ENCODE results near the gene GRM1. TPM values are rescaled to one million over a fixed set of nuclear protein-coding genes. Genes with fewer than 3 reads are reported as not detected.

The GRM1 gene
- total RNA-seq, 1 donor from 2014 or later, result under 0.01 TPM

DNA sequence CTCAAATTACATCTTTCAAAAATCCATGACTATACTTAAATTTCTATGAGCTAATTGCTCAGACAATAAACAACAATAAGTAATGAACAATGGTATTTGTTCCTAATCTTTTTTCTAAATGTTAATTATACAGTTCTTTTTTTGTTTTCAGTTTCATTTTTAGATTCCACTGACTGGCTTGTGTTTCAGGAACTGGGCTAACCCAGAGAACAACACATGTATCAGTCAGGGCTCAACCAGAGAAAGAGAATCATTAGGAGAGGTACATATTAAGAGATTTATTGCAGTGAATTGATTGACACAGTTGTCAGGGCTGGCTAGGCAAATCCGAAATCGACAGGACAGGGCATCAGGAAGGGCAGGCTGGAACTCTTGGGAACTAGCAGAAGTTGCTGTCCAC is 182.8 kb downstream of the GRM1 start:
- TF ChIP-seq, protein P1, sequence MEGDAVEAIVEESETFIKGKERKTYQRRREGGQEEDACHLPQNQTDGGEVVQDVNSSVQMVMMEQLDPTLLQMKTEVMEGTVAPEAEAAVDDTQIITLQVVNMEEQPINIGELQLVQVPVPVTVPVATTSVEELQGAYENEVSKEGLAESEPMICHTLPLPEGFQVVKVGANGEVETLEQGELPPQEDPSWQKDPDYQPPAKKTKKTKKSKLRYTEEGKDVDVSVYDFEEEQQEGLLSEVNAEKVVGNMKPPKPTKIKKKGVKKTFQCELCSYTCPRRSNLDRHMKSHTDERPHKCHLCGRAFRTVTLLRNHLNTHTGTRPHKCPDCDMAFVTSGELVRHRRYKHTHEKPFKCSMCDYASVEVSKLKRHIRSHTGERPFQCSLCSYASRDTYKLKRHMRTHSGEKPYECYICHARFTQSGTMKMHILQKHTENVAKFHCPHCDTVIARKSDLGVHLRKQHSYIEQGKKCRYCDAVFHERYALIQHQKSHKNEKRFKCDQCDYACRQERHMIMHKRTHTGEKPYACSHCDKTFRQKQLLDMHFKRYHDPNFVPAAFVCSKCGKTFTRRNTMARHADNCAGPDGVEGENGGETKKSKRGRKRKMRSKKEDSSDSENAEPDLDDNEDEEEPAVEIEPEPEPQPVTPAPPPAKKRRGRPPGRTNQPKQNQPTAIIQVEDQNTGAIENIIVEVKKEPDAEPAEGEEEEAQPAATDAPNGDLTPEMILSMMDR (IDR thresholded peaks at IDR 0.05; ENCODE audit: insufficient read depth, low read length, poor library complexity, severe bottlenecking), result no peak
- H3K27me3 ChIP-seq (ENCODE audit: control insufficient read depth, insufficient read depth, low read length), result no peaks in the 10 kb centered on the region
- H3K4me3 ChIP-seq (ENCODE audit: low read depth, low read length), result no peak overlapping the region
- DNase-seq (ENCODE audit: low read depth), result no peak
- H3K36me3 ChIP-seq (ENCODE audit: control insufficient read depth, insufficient read depth, low read length), result no peaks in the 10 kb centered on the region

DNA sequence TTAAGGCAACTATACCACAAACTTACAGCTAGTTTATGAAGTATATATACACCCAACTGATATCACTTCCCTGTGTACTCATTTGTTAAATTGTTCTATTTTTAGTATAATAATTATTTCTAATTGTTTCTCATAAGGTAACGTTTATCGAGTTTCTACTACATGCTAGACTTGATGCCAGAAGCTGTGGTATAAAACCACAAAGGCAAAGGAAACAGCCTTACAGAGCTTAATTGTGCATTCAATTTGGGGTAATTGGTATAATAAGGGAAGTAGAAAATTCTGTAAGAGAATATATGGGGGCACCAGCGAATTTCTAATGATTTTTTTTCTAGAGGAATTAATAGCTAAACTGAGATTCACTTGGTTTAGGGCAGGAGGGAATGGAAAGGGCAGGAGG is 183.9 kb downstream of the GRM1 start:
- no peak for DNase-seq (ENCODE audit: low read depth)
- no peak overlapping the region for H3K4me3 ChIP-seq (ENCODE audit: low read depth, low read length)
- H3K27me3 ChIP-seq (ENCODE audit: control insufficient read depth, insufficient read depth, low read length), result no peaks in the 10 kb centered on the region
- H3K36me3 ChIP-seq (ENCODE audit: control insufficient read depth, insufficient read depth, low read length), result no peaks in the 10 kb centered on the region
- TF ChIP-seq, protein P1 (IDR thresholded peaks at IDR 0.05; ENCODE audit: insufficient read depth, low read length, poor library complexity, severe bottlenecking), result no peak

DNA sequence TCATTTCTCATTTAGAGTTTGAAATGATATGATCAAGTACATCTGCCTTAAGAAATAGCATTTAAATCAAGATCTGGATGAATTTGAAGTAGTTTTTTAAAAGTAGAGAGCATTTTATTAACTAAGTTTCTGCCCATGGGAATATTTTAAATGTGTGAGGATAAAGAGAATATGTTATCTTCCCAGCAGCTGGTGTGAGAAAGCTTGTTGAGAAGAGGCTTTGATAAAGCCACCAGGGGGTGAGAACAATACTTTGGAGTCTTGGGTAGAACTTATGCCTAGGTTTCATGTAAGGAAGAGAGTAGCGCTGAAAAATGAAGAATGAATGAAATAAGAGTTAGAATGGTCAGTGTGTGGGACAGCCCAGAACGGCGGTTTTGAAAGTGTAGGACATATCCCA is 190.2 kb downstream of the GRM1 start:
- H3K27me3 ChIP-seq (ENCODE audit: control insufficient read depth, insufficient read depth, low read length), result no peaks in the 10 kb centered on the region
- no peak for DNase-seq (ENCODE audit: low read depth)
- TF ChIP-seq, protein P1 (IDR thresholded peaks at IDR 0.05; ENCODE audit: insufficient read depth, low read length, poor library complexity, severe bottlenecking), result no peak
- H3K4me3 ChIP-seq (ENCODE audit: low read depth, low read length), result no peak overlapping the region
- H3K36me3 ChIP-seq (ENCODE audit: control insufficient read depth, insufficient read depth, low read length), result no peaks in the 10 kb centered on the region

DNA sequence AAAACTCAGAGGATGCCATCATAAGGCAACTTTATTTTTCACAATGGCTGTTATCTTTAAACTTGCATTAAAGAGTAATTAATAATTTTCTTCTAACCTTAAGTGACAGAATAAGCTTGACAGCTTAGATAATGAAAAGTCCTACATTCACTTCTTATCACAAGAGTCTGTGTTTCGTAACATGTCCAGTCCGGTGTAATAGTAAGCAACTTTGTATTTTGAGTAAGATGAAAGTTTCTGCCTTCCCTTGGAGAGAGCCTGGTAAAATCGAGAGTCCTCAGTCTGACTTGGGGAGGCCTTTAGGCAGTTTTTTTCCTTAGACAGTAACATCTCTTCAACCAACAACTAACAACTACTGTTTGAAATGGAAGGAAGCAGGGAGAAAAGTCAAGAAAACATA is 195.6 kb downstream of the GRM1 start:
- no peak for DNase-seq (ENCODE audit: low read depth)
- no peaks in the 10 kb centered on the region for H3K36me3 ChIP-seq (ENCODE audit: control insufficient read depth, insufficient read depth, low read length)
- no peak overlapping the region for H3K4me3 ChIP-seq (ENCODE audit: low read depth, low read length)
- H3K27me3 ChIP-seq (ENCODE audit: control insufficient read depth, insufficient read depth, low read length), result no peaks in the 10 kb centered on the region
- TF ChIP-seq, protein P1 (IDR thresholded peaks at IDR 0.05; ENCODE audit: insufficient read depth, low read length, poor library complexity, severe bottlenecking), result no peak

DNA sequence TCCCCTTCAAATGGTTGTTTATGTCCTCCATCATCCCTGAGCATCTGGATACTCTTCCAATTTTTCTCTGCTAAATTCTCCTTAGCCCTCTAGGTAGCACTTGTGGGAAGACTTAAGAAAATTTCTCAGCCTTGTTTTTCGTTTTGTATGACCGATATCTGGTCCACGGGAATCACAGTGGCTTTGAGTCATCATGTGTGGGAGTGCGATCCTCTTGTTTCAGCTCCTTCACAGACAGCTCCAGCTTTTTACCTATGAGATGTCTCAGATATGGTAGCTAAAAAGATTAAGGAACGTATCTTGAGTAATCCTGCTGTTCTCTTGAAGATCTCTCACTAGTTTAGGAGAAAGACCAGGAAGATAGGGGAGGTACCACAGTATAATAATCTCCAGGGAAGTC is 196.1 kb downstream of the GRM1 start:
- TF ChIP-seq, protein P1 (IDR thresholded peaks at IDR 0.05; ENCODE audit: insufficient read depth, low read length, poor library complexity, severe bottlenecking), result no peak
- Histone ChIP-seq H3K36me3 (ENCODE audit: control insufficient read depth, insufficient read depth, low read length) (no peaks in the 10 kb centered on the region), H3K4me3 (ENCODE audit: low read depth, low read length) (no peak overlapping the region), H3K27me3 (ENCODE audit: control insufficient read depth, insufficient read depth, low read length) (no peaks in the 10 kb centered on the region)
- DNase-seq (ENCODE audit: low read depth), result no peak

DNA sequence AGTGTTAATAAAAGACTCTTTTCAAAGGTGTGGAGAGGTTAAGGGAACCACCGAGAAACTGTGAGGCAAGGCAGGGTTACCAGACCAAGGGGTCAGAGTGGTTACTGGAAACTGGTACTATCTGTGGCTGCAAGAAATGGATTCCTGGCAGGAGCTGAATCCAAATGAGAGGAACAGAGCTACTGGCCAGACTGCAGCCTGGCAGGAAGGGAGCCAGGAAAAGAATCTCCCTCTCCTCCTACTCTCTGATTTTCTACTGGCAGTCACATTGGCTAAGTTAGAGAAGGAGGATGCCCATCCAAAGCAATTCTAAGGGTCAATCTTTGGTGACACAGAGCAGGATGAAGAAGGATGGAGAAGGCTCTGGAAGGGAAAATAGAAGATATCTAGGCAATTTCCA is 211.5 kb downstream of the GRM1 start:
- TF ChIP-seq, protein P1 (IDR thresholded peaks at IDR 0.05; ENCODE audit: insufficient read depth, low read length, poor library complexity, severe bottlenecking), result no peak
- no peak overlapping the region for H3K4me3 ChIP-seq (ENCODE audit: low read depth, low read length)
- H3K27me3 ChIP-seq (ENCODE audit: control insufficient read depth, insufficient read depth, low read length), result no peaks in the 10 kb centered on the region
- H3K36me3 ChIP-seq (ENCODE audit: control insufficient read depth, insufficient read depth, low read length), result no peaks in the 10 kb centered on the region
- DNase-seq (ENCODE audit: low read depth), result no peak

All from kidney epithelial cell (primary cell).